Glomerular endothelial cell (primary cell): ENCODE results near the gene XRN2. TPM values are rescaled to one million over a fixed set of nuclear protein-coding genes. Genes with fewer than 3 reads are reported as not detected.
"Not testable (repeated sequence)": the region's sequence is repeated elsewhere in the genome, so short reads cannot be mapped to it uniquely, and the experiment has no call there.

Source experiments
- DNase-seq: peaks from one replicate; pipeline ENCODE4 v3.0.0-alpha.2; 2011; ENCODE audit warnings: low read depth, low spot score; ENCODE audit errors: extremely low read depth
- total RNA-seq: library from RNA; depleted of rRNA; stranded (reverse); fragments of >200 nt; gene quantifications from 2 replicates; pipeline ENCODE4 v1.2.3, GENCODE V29; 2015

The XRN2 gene
- total RNA-seq, 1 donor from 2014 or later, result 67.5 TPM

- DNase-seq, result no peak
These were observed 83.0 kb downstream of the XRN2 start for GRCh38 chr20:21386111-21386510.

DNA sequence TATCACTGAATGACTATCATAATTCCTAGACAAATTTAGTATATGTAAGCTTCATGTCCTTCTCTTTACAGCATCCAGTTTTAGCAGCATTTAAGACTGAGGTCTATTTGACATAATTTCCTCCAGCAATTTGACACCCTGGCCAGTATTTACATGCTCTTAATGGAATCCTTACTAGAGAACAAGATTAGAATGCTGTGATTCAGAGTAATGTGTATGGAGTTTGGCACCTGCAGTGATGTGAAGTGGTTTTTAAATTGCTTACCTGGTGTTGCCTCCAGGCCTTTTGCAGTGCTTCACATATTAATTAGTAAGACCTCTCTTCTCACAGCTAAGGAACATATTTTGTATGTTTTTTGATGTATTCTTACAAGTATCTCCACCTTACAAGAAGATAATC is 84.4 kb downstream of the XRN2 start:
- DNase-seq, result no peak

GRCh38 chr20:21388566-21388965 is 85.4 kb downstream of the XRN2 start:
- DNase-seq, result no peak

DNA sequence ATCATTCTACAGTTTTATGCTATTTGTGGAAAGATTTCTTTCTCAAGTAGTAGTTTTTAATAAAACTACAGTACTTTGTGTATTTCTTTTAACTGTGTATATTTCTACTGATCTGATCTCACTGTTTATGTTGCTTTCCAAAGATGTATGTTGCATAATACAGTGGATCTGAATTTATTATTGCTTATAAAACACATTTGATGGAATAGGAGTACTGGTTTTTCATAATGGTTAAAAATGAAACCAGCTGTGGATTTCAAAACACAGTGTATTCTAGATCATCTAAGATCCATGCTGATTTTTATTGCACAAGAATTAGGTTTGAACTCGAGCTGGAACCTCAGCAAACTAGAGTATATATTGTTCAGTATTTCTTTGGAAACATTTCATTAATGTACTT is 86.2 kb downstream of the XRN2 start:
- no peak for DNase-seq

DNA sequence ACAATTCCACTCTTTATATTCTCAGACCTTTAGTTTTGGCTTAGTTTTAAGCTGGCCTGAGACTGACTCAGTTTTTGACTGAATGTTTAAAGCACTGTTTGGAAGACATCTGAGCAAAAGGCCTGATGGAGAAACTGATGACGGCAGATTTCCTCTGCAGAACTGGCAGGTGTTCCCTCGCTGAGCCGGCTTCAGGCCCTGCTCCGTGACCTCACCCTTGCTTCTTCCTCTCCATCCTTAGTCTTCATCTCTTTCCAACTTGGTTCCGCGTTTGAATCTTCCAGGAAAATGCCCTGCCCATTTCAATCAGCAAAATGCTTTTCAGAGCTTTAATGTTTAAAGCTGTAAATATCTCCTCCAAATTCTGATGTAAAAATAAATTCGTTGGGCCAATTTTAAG is 87.6 kb downstream of the XRN2 start:
- no peak for DNase-seq

DNA sequence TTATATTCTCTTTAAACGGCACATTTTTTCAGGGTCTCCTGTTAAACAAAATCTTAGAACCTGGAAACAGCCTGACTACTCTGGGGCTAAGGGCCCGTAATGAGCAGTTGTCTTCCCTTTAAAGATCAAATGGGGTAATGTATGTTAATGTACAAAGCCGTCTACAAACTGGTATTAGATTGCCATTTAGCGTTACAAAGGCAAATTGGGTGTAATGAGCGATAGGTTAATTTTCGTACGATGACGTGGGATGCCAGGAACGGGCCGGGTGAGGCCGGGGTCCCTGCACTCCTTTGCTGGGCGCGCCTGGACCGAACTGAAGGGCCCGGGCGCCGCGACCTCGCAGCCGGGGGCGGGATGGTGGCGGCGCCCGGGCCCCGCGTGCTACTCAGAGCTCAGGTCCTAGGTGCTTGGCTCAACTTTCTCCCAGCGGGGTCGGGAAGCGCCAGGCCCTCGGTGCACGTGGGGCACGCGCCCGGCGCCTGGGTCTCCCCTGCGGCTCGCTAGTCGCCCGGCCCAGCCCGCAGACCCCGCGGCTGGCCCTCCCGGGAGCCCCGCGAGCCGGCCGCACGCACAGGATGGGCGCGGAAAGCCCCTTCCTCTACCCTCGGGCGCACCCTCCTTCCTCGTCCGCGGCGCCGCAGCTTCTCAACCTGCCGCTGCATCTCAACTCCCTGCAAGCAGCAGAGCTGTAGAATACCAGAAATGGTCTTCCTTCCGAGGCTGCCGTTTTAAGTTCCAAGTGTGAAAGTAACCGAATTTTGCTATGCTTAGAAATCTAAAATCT is 88.2 kb downstream of the XRN2 start:
- no peak for DNase-seq

DNA sequence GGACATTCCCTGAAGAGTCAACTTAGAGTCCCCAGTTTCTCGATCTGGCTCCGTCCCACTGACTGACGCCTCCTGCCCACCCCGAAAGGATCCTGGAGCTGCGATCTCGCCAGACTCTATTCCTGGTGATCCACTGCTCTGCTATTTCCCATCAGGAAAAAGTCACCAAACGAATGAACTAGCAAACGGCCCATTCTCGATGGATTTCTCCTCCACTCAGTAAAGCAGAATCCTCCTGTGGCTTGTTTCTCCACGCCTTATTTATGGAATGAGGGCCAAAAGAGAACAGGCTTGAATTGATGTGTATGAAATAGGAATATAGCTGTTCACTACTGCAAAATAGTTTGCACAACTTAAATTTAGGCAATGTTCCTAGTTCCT is 88.8 kb downstream of the XRN2 start:
- DNase-seq, result no peak

- no peak for DNase-seq
These were observed 90.0 kb downstream of the XRN2 start for GRCh38 chr20:21393166-21393565.

GRCh38 chr20:21393816-21394519 is 90.8 kb downstream of the XRN2 start:
- DNase-seq, result no peak

DNA sequence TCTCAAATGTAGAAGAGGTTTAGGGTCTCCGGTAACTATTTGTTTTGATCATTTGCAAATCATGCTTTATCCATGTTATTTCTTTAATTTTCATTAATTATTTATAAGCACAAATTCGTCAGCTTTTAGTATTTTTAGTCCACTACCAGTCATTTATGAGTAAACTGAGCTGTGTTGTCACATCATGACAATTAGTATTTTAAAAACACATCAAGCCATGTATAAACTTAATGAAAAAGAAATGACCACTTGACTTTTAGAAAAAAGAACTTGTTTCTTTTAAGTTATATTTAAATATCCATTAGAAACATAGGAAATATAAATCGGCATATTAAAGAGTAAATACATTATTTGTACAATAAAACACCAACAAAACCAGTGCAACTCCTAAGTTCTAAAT is 91.4 kb downstream of the XRN2 start:
- no peak for DNase-seq

- DNase-seq, result no peak
These were observed 92.0 kb downstream of the XRN2 start for GRCh38 chr20:21395051-21395665.

DNA sequence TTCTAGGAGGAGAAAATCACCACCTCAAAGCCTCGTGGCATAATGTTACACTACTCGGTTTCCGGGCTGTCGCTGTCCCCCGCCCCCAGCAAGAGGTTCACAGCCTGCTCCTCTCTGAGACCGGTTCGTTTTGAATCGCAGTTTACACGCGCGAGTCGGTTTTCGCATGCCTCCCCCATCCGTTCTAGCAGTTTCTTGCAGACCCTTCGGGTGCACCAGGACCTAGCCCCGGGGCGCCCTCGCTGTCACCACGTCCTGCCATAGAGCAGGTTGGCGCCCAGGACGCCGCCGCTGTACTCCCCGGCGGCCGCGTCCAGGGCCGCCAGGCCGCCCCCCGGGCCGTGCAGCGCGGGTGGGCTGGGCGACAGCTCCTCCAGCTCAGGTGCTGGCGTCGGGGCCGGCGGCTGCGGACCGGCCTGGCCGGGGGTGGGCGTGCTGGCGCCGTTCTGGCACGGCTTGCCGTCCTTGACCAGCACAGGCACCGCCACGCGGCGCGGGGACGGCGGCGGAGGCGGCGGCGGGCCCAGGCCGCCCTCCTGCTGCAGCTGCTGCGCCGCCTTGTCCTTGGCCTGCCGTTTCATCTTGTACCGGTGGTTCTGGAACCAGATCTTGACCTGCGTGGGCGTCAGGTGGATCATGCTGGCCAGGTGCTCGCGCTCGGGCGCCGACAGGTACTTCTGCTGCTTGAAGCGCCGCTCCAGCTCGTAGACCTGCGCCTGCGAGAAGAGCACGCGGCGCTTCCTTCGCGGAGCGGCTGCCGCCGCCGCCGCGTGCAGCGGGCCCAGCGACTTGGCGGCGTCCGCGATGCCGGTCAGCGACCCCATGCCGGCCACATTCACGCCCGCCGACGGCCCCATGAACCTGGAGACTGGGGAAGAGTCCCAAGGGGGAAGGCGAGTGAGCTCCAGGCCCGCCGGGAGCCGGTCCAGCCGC is 92.8 kb downstream of the XRN2 start:
- DNase-seq, result no peak

GRCh38 chr20:21396599-21397340 is 93.6 kb downstream of the XRN2 start:
- DNase-seq, result no peak

GRCh38 chr20:21397341-21398108 is 94.4 kb downstream of the XRN2 start, which contains the start of gene NKX2-4:
NKX2-4 (minus strand) TSS chr20:21397526; CDS start chr20:21397399, 127 bp downstream.
- DNase-seq, result no peak

DNA sequence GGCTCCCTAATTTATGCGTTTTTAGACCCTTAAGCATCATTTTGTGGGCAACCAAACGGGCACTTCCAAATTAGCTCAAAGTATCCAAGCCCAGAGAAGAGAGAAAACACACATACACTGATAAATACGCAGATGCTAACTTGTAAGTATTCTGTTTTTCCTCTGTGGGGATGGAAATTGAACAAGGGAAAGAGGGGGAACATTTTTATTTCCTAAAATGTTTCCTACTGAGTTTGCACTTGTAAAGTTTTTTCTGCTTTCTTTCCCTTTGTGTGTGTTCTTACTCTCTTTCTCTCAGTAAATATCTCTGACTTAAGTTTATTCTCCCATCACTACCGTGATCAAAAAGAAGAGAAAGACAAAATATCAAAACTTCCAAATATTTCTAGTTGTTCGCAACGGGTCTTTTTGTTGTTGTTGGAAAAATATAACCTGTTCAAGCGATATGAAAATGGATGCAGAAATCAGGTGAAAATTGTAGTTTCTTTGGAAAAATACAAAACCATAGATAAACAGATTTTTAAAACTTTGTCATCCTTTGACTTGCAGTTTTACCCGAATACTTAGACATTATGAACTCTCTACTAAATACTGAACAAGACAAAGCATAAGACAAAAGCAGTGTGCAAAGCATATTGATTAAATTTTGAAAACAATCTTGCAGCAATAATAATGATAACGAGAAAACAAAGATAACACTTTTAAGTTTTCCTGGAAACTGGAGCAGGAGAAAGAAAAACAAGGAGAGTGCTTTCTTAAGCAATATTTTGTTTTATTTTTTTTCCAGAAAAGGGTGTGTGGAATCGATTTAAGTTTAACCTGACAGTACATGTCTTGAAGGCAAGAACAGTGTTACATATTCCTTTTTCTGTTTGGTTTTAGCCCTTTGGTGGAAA is 95.2 kb downstream of the XRN2 start:
- no peak for DNase-seq

GRCh38 chr20:21399005-21399475 is 95.9 kb downstream of the XRN2 start:
- DNase-seq, result no peak

DNA sequence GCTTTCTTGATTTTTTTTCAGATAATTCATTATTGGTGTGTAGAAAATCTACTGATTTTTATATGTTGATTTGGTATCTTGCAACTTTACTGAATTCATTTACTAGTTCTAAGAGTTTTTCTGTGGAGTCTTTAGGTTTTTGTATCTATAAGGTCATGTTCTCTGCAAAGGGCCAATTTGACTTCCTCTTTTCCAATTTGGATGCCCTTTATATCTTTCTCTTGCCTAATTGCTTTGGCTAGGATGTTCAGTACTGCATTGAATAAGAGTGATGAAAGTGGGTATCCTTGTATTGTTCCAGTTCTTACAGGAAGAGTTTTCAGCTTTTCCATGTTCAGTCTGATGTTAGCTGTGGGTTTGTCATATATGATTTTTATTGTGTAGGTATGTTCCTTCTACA is 108.6 kb downstream of the XRN2 start:
- DNase-seq, result no peak

- DNase-seq, result not testable (repeated sequence)
These were observed 110.9 kb downstream of the XRN2 start for GRCh38 chr20:21413996-21414395.
